OCI-LY3 (cell line): ENCODE results near the gene CAMTA2.
A peak's percentile ranks its signal among the peaks of the same experiment; 100 is the strongest.

ENCODE experiments used
- H2AFZ ChIP-seq: fragments of 200-600, 300-600 bp; shearing (Covaris generic); 2 replicates; pipeline ENCODE4 v1.6.0; 2014; ENCODE audit warnings: antibody characterized with exemption, low read depth, low read length
- H3K27ac ChIP-seq: fragments of 200-600, 300-600 bp; sonication (generic); 2 replicates; pipeline ENCODE4 v1.5.1; 2014; ENCODE audit warnings: mild to moderate bottlenecking, low read length, moderate library complexity, mixed read lengths
- H3K27me3 ChIP-seq: fragments of 200-600, 300-600 bp; sonication (generic); 2 replicates; pipeline ENCODE4 v1.6.1; 2014; ENCODE audit warnings: low read depth, low read length, mixed read lengths
- H3K36me3 ChIP-seq: fragments of 200-600, 300-600 bp; sonication (generic); replicated peaks from 2 replicates; pipeline ENCODE3; 2014; ENCODE audit warnings: low read depth, low read length, mixed read lengths
- H3K4me1 ChIP-seq: fragments of 300-600, 200-600 bp; sonication (generic); 2 replicates; pipeline ENCODE4 v1.6.1; 2014; ENCODE audit warnings: low read length, mixed read lengths
- H3K4me2 ChIP-seq: fragments of 200-600, 300-600 bp; sonication (generic); 2 replicates; pipeline ENCODE4 v1.6.1; 2014; ENCODE audit warnings: low read length, mixed read lengths
- H3K4me3 ChIP-seq: fragments of 300-600, 200-600 bp; sonication (generic); 2 replicates; pipeline ENCODE4 v1.5.1; 2014; ENCODE audit warnings: antibody characterized with exemption, mild to moderate bottlenecking, low read length, moderate library complexity
- H3K79me2 ChIP-seq: fragments of 300-600, 200-600 bp; shearing (Covaris generic); 2 replicates; pipeline ENCODE4 v1.6.1; 2014; ENCODE audit warnings: mild to moderate bottlenecking, low read length, mixed read lengths
- H3K9ac ChIP-seq: fragments of 300-600, 200-600 bp; shearing (Covaris generic); 2 replicates; pipeline ENCODE4 v1.6.0; 2014; ENCODE audit warnings: mild to moderate bottlenecking, low read length, moderate library complexity
- H3K9me3 ChIP-seq: fragments of 200-600, 300-600 bp; shearing (Covaris generic); 2 replicates; pipeline ENCODE4 v1.6.1; 2014; ENCODE audit warnings: low read length, mixed read lengths; ENCODE audit not compliant: insufficient read depth
- H4K20me1 ChIP-seq: fragments of 200-600, 300-600 bp; sonication (generic); 2 replicates; pipeline ENCODE4 v1.6.1; 2016; ENCODE audit warnings: low read length, mixed read lengths; ENCODE audit not compliant: insufficient read depth
- CTCF ChIP-seq: fragments of 200-600, 300-600 bp; sonication (generic); IDR thresholded peaks from 2 replicates; pipeline ENCODE4 v1.5.1; 2014; ENCODE audit warnings: antibody characterized with exemption, low read length, low read depth
- EZH2phosphoT487 ChIP-seq: fragments of 200-600 bp; shearing (Covaris generic); IDR thresholded peaks from 2 replicates; pipeline ENCODE4 v1.6.1; 2018; ENCODE audit warnings: antibody characterized with exemption, mixed run types, low read depth

CAMTA2 gene

DNA sequence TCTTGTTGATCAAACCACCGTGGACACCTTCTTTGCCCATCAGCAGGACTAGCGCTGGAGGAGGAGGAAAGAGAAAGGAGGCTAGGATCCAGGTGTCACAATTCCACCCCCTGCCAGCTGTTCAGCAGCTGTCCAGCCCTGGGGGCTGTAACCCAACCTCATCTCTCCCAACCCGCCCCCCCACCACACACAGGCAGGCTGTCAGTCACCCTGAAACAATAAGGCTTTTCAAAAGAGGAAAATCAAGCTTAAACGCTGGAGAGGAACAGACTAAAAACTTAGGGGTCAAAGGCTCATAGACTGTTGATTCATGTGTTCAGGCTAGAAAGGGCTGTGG, 41.6 kb downstream of the CAMTA2 start:
- peak overlapping the region; percentile 98 for H3K4me2 ChIP-seq
- H3K36me3 ChIP-seq = peaks cover 54% of the 10 kb centered on the region
- no peaks in the 10 kb centered on the region for H3K9me3 ChIP-seq
- no peak for TF ChIP-seq CTCF
- no peak for TF ChIP-seq EZH2phosphoT487
- H2AFZ ChIP-seq = no peak overlapping the region
- peak overlapping the region; percentile 100 for H3K27ac ChIP-seq
- H3K4me3 ChIP-seq = peak overlapping the region; percentile 99
- peaks cover 86% of the 10 kb centered on the region for H3K79me2 ChIP-seq
- peak overlapping the region; percentile 100 for H3K9ac ChIP-seq
- peaks cover 30% of the 10 kb centered on the region for H4K20me1 ChIP-seq
- peaks cover 39% of the 10 kb centered on the region for H3K4me1 ChIP-seq
- no peaks in the 10 kb centered on the region for H3K27me3 ChIP-seq

DNA sequence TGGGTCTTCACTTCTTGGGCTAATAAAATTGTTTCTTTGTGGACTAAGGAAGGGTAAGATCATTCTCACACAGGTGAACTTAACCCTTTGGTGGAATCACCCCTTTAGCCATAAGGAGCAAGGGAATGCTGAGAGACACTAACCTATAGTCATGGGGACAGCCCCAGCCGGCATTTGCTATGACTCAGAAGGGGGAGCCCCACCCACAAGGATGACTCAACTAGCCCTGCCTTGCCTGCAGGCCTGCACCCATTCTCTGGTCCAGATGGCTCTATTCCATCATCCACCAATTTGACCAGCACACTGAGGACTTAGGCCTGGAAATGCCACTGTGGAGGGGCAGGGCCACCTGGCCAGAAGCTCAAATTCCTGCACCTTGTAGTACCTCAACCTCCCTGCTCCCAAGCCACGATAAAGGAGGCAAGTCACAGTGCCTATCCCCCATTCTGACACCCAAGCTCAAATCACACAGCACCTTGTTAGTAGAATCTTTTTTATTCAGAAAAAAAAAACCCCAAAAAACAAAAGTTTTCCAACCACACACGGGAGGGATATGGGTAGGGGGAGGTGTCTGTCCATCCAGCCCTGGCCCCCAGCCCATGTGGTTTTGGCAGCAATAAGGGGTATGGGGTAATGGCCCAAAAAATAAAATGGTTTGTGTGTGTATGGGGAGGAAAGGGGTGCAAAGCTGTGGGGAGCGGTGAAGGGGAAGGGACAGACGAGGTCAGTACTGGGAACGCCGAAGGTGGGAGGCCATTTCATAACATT, 42.1 kb downstream of the CAMTA2 start:
- Histone ChIP-seq H3K9ac (peak overlapping the region; percentile 100), H3K4me3 (peak overlapping the region; percentile 99), H3K9me3 (no peaks in the 10 kb centered on the region), H4K20me1 (peaks cover 30% of the 10 kb centered on the region), H3K27me3 (no peaks in the 10 kb centered on the region), H3K79me2 (peaks cover 86% of the 10 kb centered on the region), H3K36me3 (peaks cover 54% of the 10 kb centered on the region), H3K27ac (peak overlapping the region; percentile 100), H3K4me1 (peaks cover 35% of the 10 kb centered on the region), H2AFZ (no peak overlapping the region), H3K4me2 (peak overlapping the region; percentile 98)
- TF ChIP-seq CTCF = no peak
- TF ChIP-seq EZH2phosphoT487 = no peak

DNA sequence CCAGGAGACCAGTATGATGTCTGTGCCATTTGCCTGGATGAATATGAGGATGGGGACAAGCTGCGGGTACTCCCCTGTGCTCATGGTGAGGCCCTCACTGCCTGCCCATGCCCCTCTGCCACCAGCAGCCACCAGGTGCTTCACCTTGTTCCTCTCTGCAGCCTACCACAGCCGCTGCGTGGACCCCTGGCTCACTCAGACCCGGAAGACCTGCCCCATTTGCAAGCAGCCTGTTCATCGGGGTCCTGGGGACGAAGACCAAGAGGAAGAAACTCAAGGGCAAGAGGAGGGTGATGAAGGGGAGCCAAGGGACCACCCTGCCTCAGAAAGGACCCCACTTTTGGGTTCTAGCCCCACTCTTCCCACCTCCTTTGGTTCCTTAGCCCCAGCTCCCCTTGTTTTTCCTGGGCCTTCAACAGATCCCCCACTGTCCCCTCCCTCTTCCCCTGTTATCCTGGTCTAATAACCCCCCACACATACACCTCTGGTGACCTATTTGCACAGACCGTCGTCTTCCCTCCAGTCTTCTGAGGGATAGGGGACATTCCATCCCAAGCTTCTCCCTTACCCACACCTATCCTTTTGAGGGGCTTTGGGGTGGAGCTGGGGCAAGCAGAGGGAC, 42.8 kb downstream of the CAMTA2 start:
- Histone ChIP-seq H4K20me1 (peaks cover 30% of the 10 kb centered on the region), H3K27ac (peak overlapping the region; percentile 100), H3K4me1 (peaks cover 35% of the 10 kb centered on the region), H3K36me3 (peaks cover 54% of the 10 kb centered on the region), H3K4me3 (peak overlapping the region; percentile 99), H2AFZ (no peak overlapping the region), H3K9ac (peak overlapping the region; percentile 100), H3K9me3 (no peaks in the 10 kb centered on the region), H3K79me2 (peaks cover 83% of the 10 kb centered on the region), H3K4me2 (peak overlapping the region; percentile 98), H3K27me3 (no peaks in the 10 kb centered on the region)
- TF ChIP-seq EZH2phosphoT487 (no peak), CTCF (no peak)

- Histone ChIP-seq H3K4me3 (peak overlapping the region; percentile 99), H4K20me1 (peaks cover 30% of the 10 kb centered on the region), H3K36me3 (peaks cover 54% of the 10 kb centered on the region), H3K27me3 (no peaks in the 10 kb centered on the region), H3K27ac (peak overlapping the region; percentile 100), H2AFZ (no peak overlapping the region), H3K79me2 (peaks cover 87% of the 10 kb centered on the region), H3K9me3 (no peaks in the 10 kb centered on the region), H3K4me1 (peaks cover 35% of the 10 kb centered on the region), H3K4me2 (peak overlapping the region; percentile 98), H3K9ac (peak overlapping the region; percentile 100)
- no peak for TF ChIP-seq CTCF
- no peak for TF ChIP-seq EZH2phosphoT487
These were observed 43.3 kb downstream of the CAMTA2 start for GRCh38 chr17:4944163-4944553.
